GM19467 (cell line): ENCODE measurements around the gene YY1.
"Not testable (repeated sequence)": the region's sequence is repeated elsewhere in the genome, so short reads cannot be mapped to it uniquely, and the experiment has no call there.

Source experiments
- ATAC-seq: cut with Tn5 transposase; IDR thresholded peaks from one replicate; pipeline ENCODE4 v1.9.1; 2021; ENCODE audit warnings: mild to moderate bottlenecking, moderate library complexity; ENCODE audit not compliant: unreplicated experiment

The YY1 gene

GRCh38 chr14:100283436-100283835 lies 44.5 kb downstream of the YY1 start:
- ATAC-seq: not testable (repeated sequence)

- ATAC-seq: no peak
These were observed 45.3 kb downstream of the YY1 start for GRCh38 chr14:100283984-100284881.

GRCh38 chr14:100285021-100285912 lies 46.3 kb downstream of the YY1 start:
- ATAC-seq: peak; percentile 87

- ATAC-seq: no peak
These were observed 47.0 kb downstream of the YY1 start for GRCh38 chr14:100285913-100286400.

GRCh38 chr14:100286484-100287191 lies 47.7 kb downstream of the YY1 start:
- no peak for ATAC-seq

GRCh38 chr14:100287202-100287997 lies 48.5 kb downstream of the YY1 start:
- no peak for ATAC-seq

GRCh38 chr14:100287998-100288295 lies 49.0 kb downstream of the YY1 start:
- not testable (repeated sequence) for ATAC-seq

GRCh38 chr14:100288382-100289185 lies 49.6 kb downstream of the YY1 start:
- ATAC-seq: no peak

- ATAC-seq: no peak
These were observed 51.1 kb downstream of the YY1 start for GRCh38 chr14:100289916-100290606.

- no peak for ATAC-seq
These were observed 51.8 kb downstream of the YY1 start for GRCh38 chr14:100290607-100291304.

GRCh38 chr14:100291305-100292075 lies 52.5 kb downstream of the YY1 start:
- no peak for ATAC-seq

GRCh38 chr14:100292301-100292775 lies 53.4 kb downstream of the YY1 start:
- no peak for ATAC-seq

- no peak for ATAC-seq
These were observed 54.0 kb downstream of the YY1 start for GRCh38 chr14:100292776-100293461.

- no peak for ATAC-seq
These were observed 54.7 kb downstream of the YY1 start for GRCh38 chr14:100293497-100294212.

GRCh38 chr14:100294213-100294962 lies 55.4 kb downstream of the YY1 start:
- ATAC-seq: no peak
